Measurements from ENCODE around the gene SERINC4.
A peak's percentile ranks its signal among the peaks of the same experiment; 100 is the strongest.
"Not testable (repeated sequence)": the region's sequence is repeated elsewhere in the genome, so short reads cannot be mapped to it uniquely, and the experiment has no call there.

The SERINC4 gene

GRCh38 chr15:43749690-43750345, 50.2 kb downstream of the SERINC4 start:
- DNase-seq (ENCODE audit: low read depth) = no peak

GRCh38 chr15:43748376-43748775, 51.6 kb downstream of the SERINC4 start:
- DNase-seq (ENCODE audit: low read depth) = no peak

- not testable (repeated sequence) for DNase-seq (ENCODE audit: low read depth)
Observed at GRCh38 chr15:43746903-43747309, 53.1 kb downstream of the SERINC4 start.

- peak; percentile 79 for DNase-seq (ENCODE audit: low read depth)
Observed at GRCh38 chr15:43746245-43746902, 53.6 kb downstream of the SERINC4 start, which contains the start of gene PDIA3. TSS of gene PDIA3 (plus strand) at chr15:43746438. CDS start at chr15:43746540, 102 bp downstream.
